Measurements from ENCODE around the gene BRSK2.

The BRSK2 gene

GRCh38 chr11:1500466-1501420, 111.0 kb downstream of the BRSK2 start:
- Histone ChIP-seq H2BK15ac (replicated peaks; ENCODE audit: low read depth) (no peak overlapping the region), H2BK5ac (ENCODE audit: low read length) (no peak overlapping the region), H3K9ac (ENCODE audit: low read length) (no peak overlapping the region), H3K27ac (ENCODE audit: low read depth, low read length) (no peak overlapping the region), H3K79me1 (ENCODE audit: low read length) (peaks cover 18% of the 10 kb centered on the region), H3K18ac (ENCODE audit: low read length) (no peak overlapping the region), H3K23ac (ENCODE audit: low read length) (no peak overlapping the region), H2AK5ac (ENCODE audit: low read length) (no peak overlapping the region), H4K8ac (ENCODE audit: low read depth, low read length) (no peak overlapping the region), H3K36me3 (ENCODE audit: control insufficient read depth, insufficient read depth, low read length) (no peaks in the 10 kb centered on the region), H3K4me3 (ENCODE audit: low read length) (no peak overlapping the region), H3K4ac (ENCODE audit: low read depth, low read length) (no peak overlapping the region), H3K56ac (ENCODE audit: low read length) (no peak overlapping the region), H3K4me2 (ENCODE audit: low read length) (no peak overlapping the region), H3K4me1 (ENCODE audit: control insufficient read depth, low read depth, low read length) (peaks cover 4% of the 10 kb centered on the region), H4K5ac (ENCODE audit: low read length) (no peak overlapping the region), H2BK120ac (ENCODE audit: low read depth, low read length) (no peak overlapping the region), H3K27me3 (ENCODE audit: insufficient read depth, low read length, poor library complexity) (no peaks in the 10 kb centered on the region), H3K79me2 (ENCODE audit: control insufficient read depth, insufficient read depth, low read length) (no peaks in the 10 kb centered on the region)
- no peak for DNase-seq
- WGBS (ENCODE audit: extremely low coverage, insufficient coverage, low lambda C conversion rate): no CpG with 5 or more reads among the region's 28 CpGs

GRCh38 chr11:1501421-1502167, 111.9 kb downstream of the BRSK2 start:
- H3K36me3 ChIP-seq (ENCODE audit: control insufficient read depth, insufficient read depth, low read length): no peaks in the 10 kb centered on the region
- no peak overlapping the region for H2BK15ac ChIP-seq (replicated peaks; ENCODE audit: low read depth)
- H3K4ac ChIP-seq (ENCODE audit: low read depth, low read length): no peak overlapping the region
- no peak overlapping the region for H4K8ac ChIP-seq (ENCODE audit: low read depth, low read length)
- H3K4me2 ChIP-seq (ENCODE audit: low read length): no peak overlapping the region
- no peaks in the 10 kb centered on the region for H3K27me3 ChIP-seq (ENCODE audit: insufficient read depth, low read length, poor library complexity)
- H3K4me1 ChIP-seq (ENCODE audit: control insufficient read depth, low read depth, low read length): peaks cover 4% of the 10 kb centered on the region
- H3K27ac ChIP-seq (ENCODE audit: low read depth, low read length): no peak overlapping the region
- no peak overlapping the region for H2BK5ac ChIP-seq (ENCODE audit: low read length)
- peaks cover 2% of the 10 kb centered on the region for H3K79me2 ChIP-seq (ENCODE audit: control insufficient read depth, insufficient read depth, low read length)
- H3K56ac ChIP-seq (ENCODE audit: low read length): no peak overlapping the region
- no peak overlapping the region for H3K4me3 ChIP-seq (ENCODE audit: low read length)
- no peak overlapping the region for H2AK5ac ChIP-seq (ENCODE audit: low read length)
- no peak for DNase-seq
- H3K23ac ChIP-seq (ENCODE audit: low read length): no peak overlapping the region
- no peak overlapping the region for H4K5ac ChIP-seq (ENCODE audit: low read length)
- no peak overlapping the region for H3K9ac ChIP-seq (ENCODE audit: low read length)
- WGBS (ENCODE audit: extremely low coverage, insufficient coverage, low lambda C conversion rate): no CpG with 5 or more reads among the region's 25 CpGs
- H3K79me1 ChIP-seq (ENCODE audit: low read length): peaks cover 17% of the 10 kb centered on the region
- no peak overlapping the region for H2BK120ac ChIP-seq (ENCODE audit: low read depth, low read length)
- no peak overlapping the region for H3K18ac ChIP-seq (ENCODE audit: low read length)

DNA sequence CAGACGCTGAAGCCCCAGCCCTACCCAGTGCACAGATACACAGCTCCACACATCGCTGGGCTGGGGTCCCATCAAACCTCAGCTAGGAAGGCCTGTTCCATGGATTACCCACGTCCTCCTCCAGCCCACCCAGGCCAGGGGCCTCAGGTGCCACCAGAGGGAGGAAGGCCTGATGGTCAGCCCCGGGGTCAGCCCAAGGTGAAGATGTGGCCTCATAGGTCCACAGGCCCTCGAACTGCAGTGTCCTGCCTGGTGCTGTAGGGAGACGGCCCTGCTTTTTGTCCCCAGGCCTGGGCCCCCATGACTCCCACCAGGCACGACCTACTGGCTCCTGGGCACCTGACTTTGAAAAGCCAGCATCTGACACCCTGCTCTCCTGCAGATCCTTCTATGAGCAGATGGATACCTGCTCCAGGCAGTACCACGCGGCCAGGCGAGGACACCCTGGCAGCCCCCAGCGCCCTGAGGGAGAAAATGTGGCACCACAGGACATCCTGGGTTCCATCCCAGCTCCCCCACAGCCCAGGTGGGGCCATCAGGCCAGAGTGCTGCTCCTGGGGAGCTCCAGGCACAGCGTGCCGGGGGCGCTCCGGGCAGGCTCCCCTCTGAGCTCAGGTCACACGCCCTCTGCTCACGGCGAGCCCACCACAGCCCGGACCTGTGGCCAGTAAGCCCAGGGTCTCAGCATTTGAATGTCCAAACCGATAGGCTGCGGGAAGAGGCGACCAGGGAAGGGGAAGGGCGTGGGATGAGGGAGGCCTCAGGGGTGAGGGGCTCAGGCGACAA, 112.6 kb downstream of the BRSK2 start:
- H2BK120ac ChIP-seq (ENCODE audit: low read depth, low read length): no peak overlapping the region
- H2AK5ac ChIP-seq (ENCODE audit: low read length): no peak overlapping the region
- H3K27ac ChIP-seq (ENCODE audit: low read depth, low read length): no peak overlapping the region
- no peak overlapping the region for H3K56ac ChIP-seq (ENCODE audit: low read length)
- H3K36me3 ChIP-seq (ENCODE audit: control insufficient read depth, insufficient read depth, low read length): no peaks in the 10 kb centered on the region
- no peak overlapping the region for H3K4me3 ChIP-seq (ENCODE audit: low read length)
- WGBS (ENCODE audit: extremely low coverage, insufficient coverage, low lambda C conversion rate): no CpG with 5 or more reads among the region's 24 CpGs
- no peak overlapping the region for H2BK15ac ChIP-seq (replicated peaks; ENCODE audit: low read depth)
- H4K5ac ChIP-seq (ENCODE audit: low read length): no peak overlapping the region
- no peak overlapping the region for H4K8ac ChIP-seq (ENCODE audit: low read depth, low read length)
- H3K9ac ChIP-seq (ENCODE audit: low read length): no peak overlapping the region
- peaks cover 22% of the 10 kb centered on the region for H3K79me1 ChIP-seq (ENCODE audit: low read length)
- H3K27me3 ChIP-seq (ENCODE audit: insufficient read depth, low read length, poor library complexity): no peaks in the 10 kb centered on the region
- no peak overlapping the region for H3K4ac ChIP-seq (ENCODE audit: low read depth, low read length)
- H3K79me2 ChIP-seq (ENCODE audit: control insufficient read depth, insufficient read depth, low read length): peaks cover 5% of the 10 kb centered on the region
- H2BK5ac ChIP-seq (ENCODE audit: low read length): no peak overlapping the region
- no peak overlapping the region for H3K18ac ChIP-seq (ENCODE audit: low read length)
- H3K4me1 ChIP-seq (ENCODE audit: control insufficient read depth, low read depth, low read length): peaks cover 2% of the 10 kb centered on the region
- no peak for DNase-seq
- H3K23ac ChIP-seq (ENCODE audit: low read length): no peak overlapping the region
- no peak overlapping the region for H3K4me2 ChIP-seq (ENCODE audit: low read length)

DNA sequence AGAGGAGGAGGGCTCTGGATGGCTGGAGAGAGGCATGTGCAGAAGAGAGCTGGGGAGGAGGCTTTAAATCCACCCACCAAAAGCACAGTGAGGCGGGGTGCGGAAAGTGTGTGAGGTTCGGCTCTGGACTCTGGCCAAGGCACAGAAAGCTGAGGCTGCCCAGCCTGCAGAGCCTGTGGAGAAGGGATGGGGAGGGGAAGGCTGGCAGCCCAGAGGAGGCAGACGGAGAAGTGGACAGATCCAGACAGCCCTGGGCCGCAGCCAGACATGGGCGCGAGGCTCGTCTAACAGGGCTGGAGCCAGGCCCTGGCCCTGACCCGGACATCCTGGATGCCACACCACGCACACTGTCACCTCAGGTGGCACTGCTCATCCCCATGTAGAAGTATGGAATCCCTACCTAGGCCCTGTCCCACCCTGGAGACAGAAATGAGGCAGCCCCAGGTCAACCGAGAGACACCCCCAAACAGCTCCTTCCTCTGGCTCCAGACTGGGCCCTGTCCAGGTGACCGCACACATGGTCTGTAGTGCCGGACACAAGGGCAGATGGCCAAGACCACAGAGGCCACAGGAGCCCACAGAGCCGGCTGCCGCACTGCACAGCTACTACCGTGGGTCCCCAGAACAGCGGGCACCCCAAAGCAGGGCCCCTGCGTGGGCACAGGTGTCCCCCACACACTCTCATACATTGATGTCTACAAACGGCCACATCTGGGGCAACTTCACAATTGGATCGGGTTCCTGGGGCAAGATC, 113.4 kb downstream of the BRSK2 start:
- Histone ChIP-seq H2BK120ac (ENCODE audit: low read depth, low read length) (no peak overlapping the region), H3K4ac (ENCODE audit: low read depth, low read length) (no peak overlapping the region), H2BK5ac (ENCODE audit: low read length) (no peak overlapping the region), H3K79me1 (ENCODE audit: low read length) (peaks cover 22% of the 10 kb centered on the region), H3K27ac (ENCODE audit: low read depth, low read length) (no peak overlapping the region), H3K79me2 (ENCODE audit: control insufficient read depth, insufficient read depth, low read length) (peaks cover 5% of the 10 kb centered on the region), H4K5ac (ENCODE audit: low read length) (no peak overlapping the region), H3K4me3 (ENCODE audit: low read length) (no peak overlapping the region), H3K23ac (ENCODE audit: low read length) (no peak overlapping the region), H3K36me3 (ENCODE audit: control insufficient read depth, insufficient read depth, low read length) (no peaks in the 10 kb centered on the region), H2AK5ac (ENCODE audit: low read length) (no peak overlapping the region), H3K9ac (ENCODE audit: low read length) (no peak overlapping the region), H2BK15ac (replicated peaks; ENCODE audit: low read depth) (no peak overlapping the region), H4K8ac (ENCODE audit: low read depth, low read length) (no peak overlapping the region), H3K27me3 (ENCODE audit: insufficient read depth, low read length, poor library complexity) (no peaks in the 10 kb centered on the region), H3K18ac (ENCODE audit: low read length) (no peak overlapping the region), H3K56ac (ENCODE audit: low read length) (no peak overlapping the region), H3K4me2 (ENCODE audit: low read length) (no peak overlapping the region), H3K4me1 (ENCODE audit: control insufficient read depth, low read depth, low read length) (peaks cover 3% of the 10 kb centered on the region)
- no peak for DNase-seq
- WGBS (ENCODE audit: extremely low coverage, insufficient coverage, low lambda C conversion rate): no CpG with 5 or more reads among the region's 20 CpGs

GRCh38 chr11:1503708-1504104, 114.0 kb downstream of the BRSK2 start:
- H3K56ac ChIP-seq (ENCODE audit: low read length): no peak overlapping the region
- no peak overlapping the region for H2BK15ac ChIP-seq (replicated peaks; ENCODE audit: low read depth)
- no peak overlapping the region for H4K8ac ChIP-seq (ENCODE audit: low read depth, low read length)
- peaks cover 5% of the 10 kb centered on the region for H3K79me2 ChIP-seq (ENCODE audit: control insufficient read depth, insufficient read depth, low read length)
- no peak overlapping the region for H3K4me3 ChIP-seq (ENCODE audit: low read length)
- H3K4ac ChIP-seq (ENCODE audit: low read depth, low read length): no peak overlapping the region
- H4K5ac ChIP-seq (ENCODE audit: low read length): no peak overlapping the region
- peaks cover 25% of the 10 kb centered on the region for H3K79me1 ChIP-seq (ENCODE audit: low read length)
- no peak overlapping the region for H3K27ac ChIP-seq (ENCODE audit: low read depth, low read length)
- H3K4me2 ChIP-seq (ENCODE audit: low read length): no peak overlapping the region
- no peak overlapping the region for H2BK5ac ChIP-seq (ENCODE audit: low read length)
- no CpG with 5 or more reads among the region's 14 CpGs for WGBS (ENCODE audit: extremely low coverage, insufficient coverage, low lambda C conversion rate)
- H2BK120ac ChIP-seq (ENCODE audit: low read depth, low read length): no peak overlapping the region
- no peaks in the 10 kb centered on the region for H3K36me3 ChIP-seq (ENCODE audit: control insufficient read depth, insufficient read depth, low read length)
- no peak overlapping the region for H3K18ac ChIP-seq (ENCODE audit: low read length)
- peaks cover 3% of the 10 kb centered on the region for H3K4me1 ChIP-seq (ENCODE audit: control insufficient read depth, low read depth, low read length)
- no peak overlapping the region for H3K23ac ChIP-seq (ENCODE audit: low read length)
- no peak overlapping the region for H2AK5ac ChIP-seq (ENCODE audit: low read length)
- no peak overlapping the region for H3K9ac ChIP-seq (ENCODE audit: low read length)
- no peaks in the 10 kb centered on the region for H3K27me3 ChIP-seq (ENCODE audit: insufficient read depth, low read length, poor library complexity)
- DNase-seq: no peak

All from mesendoderm (in vitro differentiated cells).